ENCODE data around the gene POLE2.
"Not testable (repeated sequence)": the region's sequence is repeated elsewhere in the genome, so short reads cannot be mapped to it uniquely, and the experiment has no call there.

POLE2 gene

GRCh38 chr14:49686425-49686824 is 1.6 kb downstream of the POLE2 start:
- TF ChIP-seq CTCF (IDR thresholded peaks at IDR 0.05; ENCODE audit: low read depth, low read length), result no peak
- H3K4me3 ChIP-seq (replicated peaks in 1 of 2; ENCODE audit: low read depth in 2 of 2, low read length in 2 of 2), result no peak overlapping the region
- no peak for DNase-seq (ENCODE audit: low read depth in 2 of 2)

- no peak overlapping the region for H3K4me3 ChIP-seq (replicated peaks in 1 of 2; ENCODE audit: low read depth in 2 of 2, low read length in 2 of 2)
- no peak for DNase-seq (ENCODE audit: low read depth in 2 of 2)
- no peak for TF ChIP-seq CTCF (IDR thresholded peaks at IDR 0.05; ENCODE audit: low read depth, low read length)
Observed at GRCh38 chr14:49679271-49679670, 8.7 kb downstream of the POLE2 start.

- no peak overlapping the region for H3K4me3 ChIP-seq (replicated peaks in 1 of 2; ENCODE audit: low read depth in 2 of 2, low read length in 2 of 2)
- peak; percentile 25 for TF ChIP-seq CTCF (IDR thresholded peaks at IDR 0.05; ENCODE audit: low read depth, low read length)
- DNase-seq (ENCODE audit: low read depth in 2 of 2), result no peak
Observed at GRCh38 chr14:49677643-49678042, 10.4 kb downstream of the POLE2 start.

GRCh38 chr14:49673586-49673985 is 14.4 kb downstream of the POLE2 start:
- DNase-seq (ENCODE audit: low read depth in 2 of 2), result no peak
- no peak for TF ChIP-seq CTCF (IDR thresholded peaks at IDR 0.05; ENCODE audit: low read depth, low read length)
- H3K4me3 ChIP-seq (replicated peaks in 1 of 2; ENCODE audit: low read depth in 2 of 2, low read length in 2 of 2), result no peak overlapping the region

- TF ChIP-seq CTCF (IDR thresholded peaks at IDR 0.05; ENCODE audit: low read depth, low read length), result no peak
- no peak overlapping the region for H3K4me3 ChIP-seq (replicated peaks in 1 of 2; ENCODE audit: low read depth in 2 of 2, low read length in 2 of 2)
- DNase-seq (ENCODE audit: low read depth in 2 of 2), result no peak
Observed at GRCh38 chr14:49670475-49670874, 17.5 kb downstream of the POLE2 start.

GRCh38 chr14:49659526-49660455 is 28.2 kb downstream of the POLE2 start:
- DNase-seq (ENCODE audit: low read depth in 2 of 2), result no peak
- TF ChIP-seq CTCF (IDR thresholded peaks at IDR 0.05; ENCODE audit: low read depth, low read length), result no peak
- no peak overlapping the region for H3K4me3 ChIP-seq (replicated peaks in 1 of 2; ENCODE audit: low read depth in 2 of 2, low read length in 2 of 2)

GRCh38 chr14:49657500-49657899 is 30.5 kb downstream of the POLE2 start:
- H3K4me3 ChIP-seq (replicated peaks in 1 of 2; ENCODE audit: low read depth in 2 of 2, low read length in 2 of 2), result not testable (repeated sequence)

More at GRCh38 chr14:49657500-49657899, 30.5 kb downstream of the POLE2 start:
- DNase-seq (ENCODE audit: low read depth in 2 of 2), result peak in 1 of 2 donors; percentile 56

All from cardiac fibroblast (primary cell).